ENCODE results near the gene ZMAT2.

Gene ZMAT2

DNA sequence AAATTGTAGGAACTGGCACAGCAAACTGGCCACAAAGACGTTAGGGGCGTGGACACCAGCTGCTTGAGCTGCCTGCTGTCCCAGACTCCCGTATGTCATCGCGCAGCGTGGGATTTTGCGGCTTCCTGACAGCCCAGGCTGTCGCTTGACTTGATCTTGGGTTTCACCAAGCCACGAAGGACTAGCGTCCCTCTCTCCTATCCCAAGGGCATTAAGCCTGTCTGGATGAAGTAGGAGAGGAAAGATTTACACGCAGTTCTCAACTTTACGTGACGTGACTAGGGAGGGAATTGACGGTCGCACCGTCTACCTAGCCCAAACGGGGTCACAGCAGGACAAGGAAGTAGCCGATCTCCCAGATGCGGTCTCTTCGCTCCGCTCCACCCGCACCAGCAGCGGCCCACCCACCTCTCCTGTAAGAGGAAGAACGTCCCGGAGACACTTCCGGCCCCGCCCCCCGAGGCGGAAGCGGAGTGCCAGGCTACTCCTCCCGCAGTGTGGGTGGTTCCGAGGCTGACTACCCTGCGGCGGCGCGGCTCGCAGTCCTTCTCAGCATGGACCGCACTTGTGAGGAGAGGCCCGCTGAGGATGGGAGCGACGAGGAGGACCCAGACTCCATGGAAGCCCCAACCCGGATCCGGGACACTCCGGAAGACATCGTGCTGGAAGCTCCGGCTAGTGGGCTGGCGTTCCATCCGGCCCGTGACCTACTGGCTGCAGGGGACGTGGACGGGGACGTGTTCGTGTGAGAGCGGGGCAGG, 35.7 kb upstream of the ZMAT2 start, which contains the start of gene WDR55 (continued):
- TF ChIP-seq ZNF626 (tag by site-specific recombination; IDR thresholded peaks at IDR 0.05), result no peak
- TF ChIP-seq, protein P1, sequence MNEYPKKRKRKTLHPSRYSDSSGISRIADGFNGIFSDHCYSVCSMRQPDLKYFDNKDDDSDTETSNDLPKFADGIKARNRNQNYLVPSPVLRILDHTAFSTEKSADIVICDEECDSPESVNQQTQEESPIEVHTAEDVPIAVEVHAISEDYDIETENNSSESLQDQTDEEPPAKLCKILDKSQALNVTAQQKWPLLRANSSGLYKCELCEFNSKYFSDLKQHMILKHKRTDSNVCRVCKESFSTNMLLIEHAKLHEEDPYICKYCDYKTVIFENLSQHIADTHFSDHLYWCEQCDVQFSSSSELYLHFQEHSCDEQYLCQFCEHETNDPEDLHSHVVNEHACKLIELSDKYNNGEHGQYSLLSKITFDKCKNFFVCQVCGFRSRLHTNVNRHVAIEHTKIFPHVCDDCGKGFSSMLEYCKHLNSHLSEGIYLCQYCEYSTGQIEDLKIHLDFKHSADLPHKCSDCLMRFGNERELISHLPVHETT (tag by site-specific recombination; IDR thresholded peaks at IDR 0.05), result no peak
- peak; percentile 83 for TF ChIP-seq TRIM28 (IDR thresholded peaks at IDR 0.05; ENCODE audit: borderline replicate concordance, low read length)
- peak; percentile 83 for TF ChIP-seq ZIC2 (tag by site-specific recombination; IDR thresholded peaks at IDR 0.05)
- TF ChIP-seq ZNF521 (tag by site-specific recombination; IDR thresholded peaks at IDR 0.05), result no peak
- TF ChIP-seq ZBTB17 (tag by site-specific recombination; IDR thresholded peaks at IDR 0.05), result peak; percentile 98
- TF ChIP-seq, protein P2, sequence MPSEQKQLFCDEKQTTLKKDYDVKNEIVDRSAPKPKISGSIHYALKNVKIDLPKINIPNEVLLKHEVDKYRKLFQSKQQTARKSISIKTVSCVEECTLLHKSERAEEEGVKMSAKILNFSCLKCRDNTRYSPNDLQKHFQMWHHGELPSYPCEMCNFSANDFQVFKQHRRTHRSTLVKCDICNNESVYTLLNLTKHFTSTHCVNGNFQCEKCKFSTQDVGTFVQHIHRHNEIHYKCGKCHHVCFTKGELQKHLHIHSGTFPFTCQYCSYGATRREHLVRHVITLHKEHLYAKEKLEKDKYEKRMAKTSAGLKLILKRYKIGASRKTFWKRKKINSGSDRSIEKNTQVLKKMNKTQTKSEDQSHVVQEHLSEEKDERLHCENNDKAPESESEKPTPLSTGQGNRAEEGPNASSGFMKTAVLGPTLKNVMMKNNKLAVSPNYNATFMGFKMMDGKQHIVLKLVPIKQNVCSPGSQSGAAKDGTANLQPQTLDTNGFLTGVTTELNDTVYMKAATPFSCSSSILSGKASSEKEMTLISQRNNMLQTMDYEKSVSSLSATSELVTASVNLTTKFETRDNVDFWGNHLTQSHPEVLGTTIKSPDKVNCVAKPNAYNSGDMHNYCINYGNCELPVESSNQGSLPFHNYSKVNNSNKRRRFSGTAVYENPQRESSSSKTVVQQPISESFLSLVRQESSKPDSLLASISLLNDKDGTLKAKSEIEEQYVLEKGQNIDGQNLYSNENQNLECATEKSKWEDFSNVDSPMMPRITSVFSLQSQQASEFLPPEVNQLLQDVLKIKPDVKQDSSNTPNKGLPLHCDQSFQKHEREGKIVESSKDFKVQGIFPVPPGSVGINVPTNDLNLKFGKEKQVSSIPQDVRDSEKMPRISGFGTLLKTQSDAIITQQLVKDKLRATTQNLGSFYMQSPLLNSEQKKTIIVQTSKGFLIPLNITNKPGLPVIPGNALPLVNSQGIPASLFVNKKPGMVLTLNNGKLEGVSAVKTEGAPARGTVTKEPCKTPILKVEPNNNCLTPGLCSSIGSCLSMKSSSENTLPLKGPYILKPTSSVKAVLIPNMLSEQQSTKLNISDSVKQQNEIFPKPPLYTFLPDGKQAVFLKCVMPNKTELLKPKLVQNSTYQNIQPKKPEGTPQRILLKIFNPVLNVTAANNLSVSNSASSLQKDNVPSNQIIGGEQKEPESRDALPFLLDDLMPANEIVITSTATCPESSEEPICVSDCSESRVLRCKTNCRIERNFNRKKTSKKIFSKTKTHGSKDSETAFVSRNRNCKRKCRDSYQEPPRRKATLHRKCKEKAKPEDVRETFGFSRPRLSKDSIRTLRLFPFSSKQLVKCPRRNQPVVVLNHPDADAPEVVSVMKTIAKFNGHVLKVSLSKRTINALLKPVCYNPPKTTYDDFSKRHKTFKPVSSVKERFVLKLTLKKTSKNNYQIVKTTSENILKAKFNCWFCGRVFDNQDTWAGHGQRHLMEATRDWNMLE (tag by site-specific recombination; conservative IDR thresholded peaks at IDR 0.05; ENCODE audit: low read depth), result peak; percentile 44; the same call in 1 of the 2 replicates
- no peak for TF ChIP-seq ZNF571 (tag by site-specific recombination; IDR thresholded peaks at IDR 0.05)
- TF ChIP-seq KLF8 (tag by site-specific recombination; IDR thresholded peaks at IDR 0.05), result peak; percentile 81
- TF ChIP-seq, protein P3, sequence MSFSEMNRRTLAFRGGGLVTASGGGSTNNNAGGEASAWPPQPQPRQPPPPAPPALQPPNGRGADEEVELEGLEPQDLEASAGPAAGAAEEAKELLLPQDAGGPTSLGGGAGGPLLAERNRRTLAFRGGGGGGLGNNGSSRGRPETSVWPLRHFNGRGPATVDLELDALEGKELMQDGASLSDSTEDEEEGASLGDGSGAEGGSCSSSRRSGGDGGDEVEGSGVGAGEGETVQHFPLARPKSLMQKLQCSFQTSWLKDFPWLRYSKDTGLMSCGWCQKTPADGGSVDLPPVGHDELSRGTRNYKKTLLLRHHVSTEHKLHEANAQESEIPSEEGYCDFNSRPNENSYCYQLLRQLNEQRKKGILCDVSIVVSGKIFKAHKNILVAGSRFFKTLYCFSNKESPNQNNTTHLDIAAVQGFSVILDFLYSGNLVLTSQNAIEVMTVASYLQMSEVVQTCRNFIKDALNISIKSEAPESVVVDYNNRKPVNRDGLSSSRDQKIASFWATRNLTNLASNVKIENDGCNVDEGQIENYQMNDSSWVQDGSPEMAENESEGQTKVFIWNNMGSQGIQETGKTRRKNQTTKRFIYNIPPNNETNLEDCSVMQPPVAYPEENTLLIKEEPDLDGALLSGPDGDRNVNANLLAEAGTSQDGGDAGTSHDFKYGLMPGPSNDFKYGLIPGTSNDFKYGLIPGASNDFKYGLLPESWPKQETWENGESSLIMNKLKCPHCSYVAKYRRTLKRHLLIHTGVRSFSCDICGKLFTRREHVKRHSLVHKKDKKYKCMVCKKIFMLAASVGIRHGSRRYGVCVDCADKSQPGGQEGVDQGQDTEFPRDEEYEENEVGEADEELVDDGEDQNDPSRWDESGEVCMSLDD (tag by site-specific recombination; IDR thresholded peaks at IDR 0.05), result no peak; the same call in 1 of the 2 replicates
- peak; percentile 46 for TF ChIP-seq ZNF610 (tag by site-specific recombination; IDR thresholded peaks at IDR 0.05; ENCODE audit: borderline replicate concordance)
- TF ChIP-seq, protein P4, sequence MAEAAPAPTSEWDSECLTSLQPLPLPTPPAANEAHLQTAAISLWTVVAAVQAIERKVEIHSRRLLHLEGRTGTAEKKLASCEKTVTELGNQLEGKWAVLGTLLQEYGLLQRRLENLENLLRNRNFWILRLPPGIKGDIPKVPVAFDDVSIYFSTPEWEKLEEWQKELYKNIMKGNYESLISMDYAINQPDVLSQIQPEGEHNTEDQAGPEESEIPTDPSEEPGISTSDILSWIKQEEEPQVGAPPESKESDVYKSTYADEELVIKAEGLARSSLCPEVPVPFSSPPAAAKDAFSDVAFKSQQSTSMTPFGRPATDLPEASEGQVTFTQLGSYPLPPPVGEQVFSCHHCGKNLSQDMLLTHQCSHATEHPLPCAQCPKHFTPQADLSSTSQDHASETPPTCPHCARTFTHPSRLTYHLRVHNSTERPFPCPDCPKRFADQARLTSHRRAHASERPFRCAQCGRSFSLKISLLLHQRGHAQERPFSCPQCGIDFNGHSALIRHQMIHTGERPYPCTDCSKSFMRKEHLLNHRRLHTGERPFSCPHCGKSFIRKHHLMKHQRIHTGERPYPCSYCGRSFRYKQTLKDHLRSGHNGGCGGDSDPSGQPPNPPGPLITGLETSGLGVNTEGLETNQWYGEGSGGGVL (tag by site-specific recombination; IDR thresholded peaks at IDR 0.05), result no peak
- peak; percentile 83 for TF ChIP-seq IKZF3 (tag by site-specific recombination; IDR thresholded peaks at IDR 0.05)
- peak; percentile 73 for TF ChIP-seq EGR2 (tag by site-specific recombination; IDR thresholded peaks at IDR 0.05; ENCODE audit: low read depth)
- TF ChIP-seq SP2 (tag by site-specific recombination; IDR thresholded peaks at IDR 0.05), result peak; percentile 97
- no peak for TF ChIP-seq ZNF266 (tag by site-specific recombination; IDR thresholded peaks at IDR 0.05; ENCODE audit: low read depth)
- no peak for TF ChIP-seq ZNF514 (tag by site-specific recombination; IDR thresholded peaks at IDR 0.05)
- no peak for TF ChIP-seq ZNF121 (tag by site-specific recombination; IDR thresholded peaks at IDR 0.05)
- peak; percentile 93 for TF ChIP-seq ZNF600 (tag by site-specific recombination; IDR thresholded peaks at IDR 0.05)
- no peak for TF ChIP-seq ZNF791 (tag by site-specific recombination; IDR thresholded peaks at IDR 0.05)
- no peak for TF ChIP-seq ZNF645 (tag by site-specific recombination; IDR thresholded peaks at IDR 0.05)
- TF ChIP-seq ZNF48 (tag by site-specific recombination; IDR thresholded peaks at IDR 0.05), result no peak
- TF ChIP-seq ZNF404 (tag by site-specific recombination; IDR thresholded peaks at IDR 0.05), result no peak
- TF ChIP-seq, protein P5, sequence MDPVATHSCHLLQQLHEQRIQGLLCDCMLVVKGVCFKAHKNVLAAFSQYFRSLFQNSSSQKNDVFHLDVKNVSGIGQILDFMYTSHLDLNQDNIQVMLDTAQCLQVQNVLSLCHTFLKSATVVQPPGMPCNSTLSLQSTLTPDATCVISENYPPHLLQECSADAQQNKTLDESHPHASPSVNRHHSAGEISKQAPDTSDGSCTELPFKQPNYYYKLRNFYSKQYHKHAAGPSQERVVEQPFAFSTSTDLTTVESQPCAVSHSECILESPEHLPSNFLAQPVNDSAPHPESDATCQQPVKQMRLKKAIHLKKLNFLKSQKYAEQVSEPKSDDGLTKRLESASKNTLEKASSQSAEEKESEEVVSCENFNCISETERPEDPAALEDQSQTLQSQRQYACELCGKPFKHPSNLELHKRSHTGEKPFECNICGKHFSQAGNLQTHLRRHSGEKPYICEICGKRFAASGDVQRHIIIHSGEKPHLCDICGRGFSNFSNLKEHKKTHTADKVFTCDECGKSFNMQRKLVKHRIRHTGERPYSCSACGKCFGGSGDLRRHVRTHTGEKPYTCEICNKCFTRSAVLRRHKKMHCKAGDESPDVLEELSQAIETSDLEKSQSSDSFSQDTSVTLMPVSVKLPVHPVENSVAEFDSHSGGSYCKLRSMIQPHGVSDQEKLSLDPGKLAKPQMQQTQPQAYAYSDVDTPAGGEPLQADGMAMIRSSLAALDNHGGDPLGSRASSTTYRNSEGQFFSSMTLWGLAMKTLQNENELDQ (tag by site-specific recombination; IDR thresholded peaks at IDR 0.05; ENCODE audit: low read depth), result no peak

Data from HEK293 (cell line).